ENCODE results near the gene AIDA.

DNA sequence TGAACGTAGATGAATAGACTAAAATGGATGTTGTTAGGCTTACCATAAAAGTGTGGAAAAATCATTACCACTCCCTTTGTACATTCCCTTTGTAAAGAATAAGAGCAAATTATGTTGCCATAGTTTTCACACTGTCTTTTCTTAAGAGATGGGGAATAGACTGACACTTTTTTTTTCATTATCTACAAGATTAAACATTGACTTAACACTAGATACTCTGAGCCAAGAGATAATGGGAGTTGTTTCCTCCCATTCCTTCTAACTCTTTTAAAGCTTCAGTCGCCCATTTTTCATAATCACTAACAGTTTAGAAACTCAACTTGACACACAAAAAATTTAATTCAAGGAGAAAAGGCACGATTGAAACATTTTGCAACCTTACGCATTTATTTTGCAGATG is 10.1 kb downstream of the AIDA start:
- TF ChIP-seq POLR2A (IDR thresholded peaks at IDR 0.05) (no peak), POLR2AphosphoS5 (IDR thresholded peaks at IDR 0.05) (no peak), EP300 (IDR thresholded peaks at IDR 0.05) (no peak)
- TF ChIP-seq, protein P1, sequence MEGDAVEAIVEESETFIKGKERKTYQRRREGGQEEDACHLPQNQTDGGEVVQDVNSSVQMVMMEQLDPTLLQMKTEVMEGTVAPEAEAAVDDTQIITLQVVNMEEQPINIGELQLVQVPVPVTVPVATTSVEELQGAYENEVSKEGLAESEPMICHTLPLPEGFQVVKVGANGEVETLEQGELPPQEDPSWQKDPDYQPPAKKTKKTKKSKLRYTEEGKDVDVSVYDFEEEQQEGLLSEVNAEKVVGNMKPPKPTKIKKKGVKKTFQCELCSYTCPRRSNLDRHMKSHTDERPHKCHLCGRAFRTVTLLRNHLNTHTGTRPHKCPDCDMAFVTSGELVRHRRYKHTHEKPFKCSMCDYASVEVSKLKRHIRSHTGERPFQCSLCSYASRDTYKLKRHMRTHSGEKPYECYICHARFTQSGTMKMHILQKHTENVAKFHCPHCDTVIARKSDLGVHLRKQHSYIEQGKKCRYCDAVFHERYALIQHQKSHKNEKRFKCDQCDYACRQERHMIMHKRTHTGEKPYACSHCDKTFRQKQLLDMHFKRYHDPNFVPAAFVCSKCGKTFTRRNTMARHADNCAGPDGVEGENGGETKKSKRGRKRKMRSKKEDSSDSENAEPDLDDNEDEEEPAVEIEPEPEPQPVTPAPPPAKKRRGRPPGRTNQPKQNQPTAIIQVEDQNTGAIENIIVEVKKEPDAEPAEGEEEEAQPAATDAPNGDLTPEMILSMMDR (IDR thresholded peaks at IDR 0.05), result no peak
